HG03045 (cell line): ENCODE measurements around the gene FMNL3.
"Not testable (repeated sequence)": the region's sequence is repeated elsewhere in the genome, so short reads cannot be mapped to it uniquely, and the experiment has no call there.

Experiments used
- ATAC-seq: cut with Tn5 transposase; IDR thresholded peaks from one replicate; pipeline ENCODE4 v1.9.1; 2021; ENCODE audit warnings: mild to moderate bottlenecking, moderate library complexity; ENCODE audit not compliant: unreplicated experiment

FMNL3 gene, protein sequence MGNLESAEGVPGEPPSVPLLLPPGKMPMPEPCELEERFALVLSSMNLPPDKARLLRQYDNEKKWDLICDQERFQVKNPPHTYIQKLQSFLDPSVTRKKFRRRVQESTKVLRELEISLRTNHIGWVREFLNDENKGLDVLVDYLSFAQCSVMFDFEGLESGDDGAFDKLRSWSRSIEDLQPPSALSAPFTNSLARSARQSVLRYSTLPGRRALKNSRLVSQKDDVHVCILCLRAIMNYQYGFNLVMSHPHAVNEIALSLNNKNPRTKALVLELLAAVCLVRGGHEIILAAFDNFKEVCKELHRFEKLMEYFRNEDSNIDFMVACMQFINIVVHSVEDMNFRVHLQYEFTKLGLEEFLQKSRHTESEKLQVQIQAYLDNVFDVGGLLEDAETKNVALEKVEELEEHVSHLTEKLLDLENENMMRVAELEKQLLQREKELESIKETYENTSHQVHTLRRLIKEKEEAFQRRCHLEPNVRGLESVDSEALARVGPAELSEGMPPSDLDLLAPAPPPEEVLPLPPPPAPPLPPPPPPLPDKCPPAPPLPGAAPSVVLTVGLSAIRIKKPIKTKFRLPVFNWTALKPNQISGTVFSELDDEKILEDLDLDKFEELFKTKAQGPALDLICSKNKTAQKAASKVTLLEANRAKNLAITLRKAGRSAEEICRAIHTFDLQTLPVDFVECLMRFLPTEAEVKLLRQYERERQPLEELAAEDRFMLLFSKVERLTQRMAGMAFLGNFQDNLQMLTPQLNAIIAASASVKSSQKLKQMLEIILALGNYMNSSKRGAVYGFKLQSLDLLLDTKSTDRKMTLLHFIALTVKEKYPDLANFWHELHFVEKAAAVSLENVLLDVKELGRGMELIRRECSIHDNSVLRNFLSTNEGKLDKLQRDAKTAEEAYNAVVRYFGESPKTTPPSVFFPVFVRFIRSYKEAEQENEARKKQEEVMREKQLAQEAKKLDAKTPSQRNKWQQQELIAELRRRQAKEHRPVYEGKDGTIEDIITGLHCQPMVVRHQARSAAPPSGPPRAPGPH

DNA sequence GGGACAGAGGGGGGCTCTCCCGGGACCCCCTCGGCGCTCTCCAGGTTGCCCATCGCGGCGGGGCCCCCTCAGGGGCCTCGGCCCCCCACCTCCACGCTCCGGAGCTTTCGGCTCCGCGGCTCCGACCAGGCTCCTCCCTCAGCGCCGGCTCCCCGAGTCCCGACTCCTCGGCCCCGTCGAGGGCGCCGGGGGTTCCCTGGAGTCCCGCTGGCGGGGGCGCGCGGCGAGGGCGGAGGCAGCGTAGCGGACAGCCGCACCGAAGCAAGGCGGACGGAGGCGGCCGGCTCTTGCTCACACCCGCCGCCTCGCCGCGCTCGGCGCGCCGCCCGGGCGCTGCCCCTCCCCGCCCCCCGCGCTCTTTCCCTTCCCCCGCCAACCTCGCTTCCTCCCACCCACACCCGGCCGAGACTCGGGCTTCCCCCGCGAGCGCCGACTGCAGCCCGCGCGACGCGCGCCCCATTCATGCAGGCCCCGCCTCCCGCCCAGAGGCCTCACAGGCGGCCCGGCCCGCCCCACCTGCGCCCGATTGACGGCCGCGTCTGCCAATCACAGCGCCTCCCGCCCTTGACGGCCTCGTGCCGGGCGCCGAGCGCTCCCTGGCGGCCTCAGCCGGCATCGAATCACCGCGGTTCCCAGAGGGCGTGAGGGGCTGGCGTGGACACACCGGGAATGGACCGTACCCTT, at the start of gene FMNL3:
Gene FMNL3, minus strand, starts transcription at position 278 of the 684 bp plus-strand sequence. Its CDS starts 225 bp downstream, at position 53.
- ATAC-seq = peak; percentile 81

DNA sequence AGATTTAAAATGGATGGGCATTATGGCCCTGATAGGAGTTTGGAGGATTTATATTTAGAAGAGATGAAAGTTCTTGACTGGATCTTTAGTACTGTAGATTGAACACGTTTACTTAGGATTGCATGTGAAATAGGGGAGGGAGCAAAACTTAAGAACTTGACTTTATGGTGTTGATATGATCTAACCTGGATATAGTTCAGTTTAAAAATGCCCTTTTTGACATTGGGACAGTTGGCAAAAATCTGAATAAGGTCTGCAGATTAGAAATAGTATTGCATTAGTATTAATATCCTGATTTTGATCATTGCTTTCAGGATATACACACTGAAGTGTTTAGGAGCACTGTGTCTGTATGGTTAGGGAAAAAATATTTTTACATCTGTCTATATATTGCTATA, 43.8 kb upstream of the FMNL3 start:
- ATAC-seq = no peak

DNA sequence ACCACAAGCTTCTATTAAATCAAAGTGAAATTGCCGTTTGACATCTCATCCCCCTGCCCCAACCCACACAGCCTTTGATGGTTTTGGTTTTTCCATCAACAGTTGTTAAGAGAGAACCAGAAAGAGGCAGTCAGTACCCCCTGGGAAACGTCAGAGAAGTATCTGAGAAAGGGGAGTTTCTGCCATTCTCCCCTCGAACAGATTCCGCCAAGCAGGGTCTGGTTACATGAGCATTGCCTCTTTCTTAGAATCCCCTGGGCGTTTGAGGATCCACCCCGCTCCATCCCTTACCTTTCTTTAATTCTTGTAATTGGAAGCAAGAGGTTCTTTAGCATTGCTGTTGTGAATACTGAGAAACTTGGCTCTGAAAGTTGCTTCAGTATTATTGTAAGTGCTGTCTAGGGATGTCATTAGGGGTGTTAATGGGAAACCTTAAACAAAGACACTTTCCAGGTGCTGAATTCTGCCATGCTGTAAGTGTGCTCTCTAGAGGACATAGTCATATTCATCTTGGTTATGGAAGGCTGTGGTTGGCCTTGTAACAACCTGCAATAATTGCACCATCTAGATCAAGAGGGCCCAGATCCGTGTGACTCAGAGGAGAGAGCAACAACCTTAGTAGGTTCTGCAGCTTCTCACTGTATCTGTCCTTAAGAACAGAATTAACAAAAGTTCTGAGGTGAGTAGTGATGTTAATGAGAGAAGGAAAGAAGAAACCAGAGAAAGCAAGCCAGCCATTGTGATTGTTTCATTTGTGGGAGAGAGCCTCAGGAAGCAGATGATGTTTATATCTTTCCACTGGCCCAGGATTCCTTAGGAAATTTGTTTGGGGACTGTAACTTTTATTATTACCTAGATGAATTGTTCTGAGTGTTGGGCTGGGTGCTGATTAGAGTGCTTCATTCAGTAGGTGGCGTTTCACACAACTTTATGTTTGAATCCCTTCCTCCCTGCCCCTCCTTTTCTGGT, 43.1 kb upstream of the FMNL3 start:
- no peak for ATAC-seq

DNA sequence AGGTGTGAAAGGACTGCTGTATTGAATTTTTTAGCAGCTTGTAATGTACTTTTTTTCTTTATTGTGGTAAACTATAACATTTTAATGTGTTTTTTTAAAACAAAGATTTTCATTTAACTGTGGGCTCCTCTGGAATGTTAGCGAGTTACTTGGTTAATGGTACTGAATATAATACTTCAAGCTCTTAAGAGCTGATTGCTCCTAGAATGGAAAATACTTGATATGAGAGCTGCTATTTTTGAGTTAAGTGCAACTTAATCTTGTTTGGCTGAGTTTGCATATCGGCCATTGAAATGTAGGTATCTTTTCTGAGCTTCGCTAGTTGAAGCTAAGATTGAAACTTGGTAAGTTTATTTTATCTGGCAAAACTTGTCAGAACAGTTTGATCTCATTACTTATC, 41.6 kb upstream of the FMNL3 start:
- ATAC-seq = no peak

DNA sequence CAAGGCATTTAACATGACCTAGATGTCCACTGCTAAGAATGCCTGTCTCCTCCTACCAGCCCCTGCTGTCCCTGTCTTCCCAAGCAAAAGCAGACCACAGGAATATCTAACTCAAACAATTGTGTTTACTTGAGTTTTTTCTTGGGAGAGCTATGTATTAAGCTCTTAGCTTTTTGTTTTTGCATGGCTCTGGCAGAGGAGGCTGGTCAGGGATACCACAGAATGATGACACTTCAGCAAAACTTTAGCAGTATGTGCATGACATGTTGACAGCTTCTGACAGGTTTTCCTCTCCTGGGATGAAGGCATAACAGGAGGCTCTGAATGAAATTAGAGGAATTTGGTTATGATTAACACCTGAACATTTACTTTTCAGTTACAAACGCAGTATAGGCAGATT, 41.1 kb upstream of the FMNL3 start:
- ATAC-seq = no peak

DNA sequence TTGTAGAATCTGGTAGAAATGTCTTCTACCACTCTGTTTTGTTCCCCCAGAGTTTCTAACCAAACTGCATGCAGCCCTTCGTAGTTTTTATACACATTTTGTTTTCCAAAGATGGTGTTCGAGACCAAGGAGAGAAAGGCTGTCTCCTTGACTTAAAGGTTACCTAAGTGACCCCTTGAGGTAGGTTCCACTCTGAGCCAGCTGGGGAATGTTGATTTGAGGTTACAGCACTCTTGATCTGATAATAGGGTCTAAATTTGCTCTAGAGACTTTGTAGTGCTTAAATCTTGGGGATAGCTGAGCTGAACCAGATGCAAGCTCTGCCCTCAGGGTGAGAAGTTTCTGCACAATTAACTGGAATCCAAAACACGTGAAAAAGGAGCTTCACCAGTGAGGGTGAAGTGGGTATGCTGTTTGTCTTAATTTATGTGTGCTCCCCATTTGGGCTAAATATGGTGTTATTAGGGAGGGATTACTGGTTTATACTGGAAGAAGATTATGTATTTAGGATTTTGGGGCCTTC, 37.2 kb upstream of the FMNL3 start:
- no peak for ATAC-seq

DNA sequence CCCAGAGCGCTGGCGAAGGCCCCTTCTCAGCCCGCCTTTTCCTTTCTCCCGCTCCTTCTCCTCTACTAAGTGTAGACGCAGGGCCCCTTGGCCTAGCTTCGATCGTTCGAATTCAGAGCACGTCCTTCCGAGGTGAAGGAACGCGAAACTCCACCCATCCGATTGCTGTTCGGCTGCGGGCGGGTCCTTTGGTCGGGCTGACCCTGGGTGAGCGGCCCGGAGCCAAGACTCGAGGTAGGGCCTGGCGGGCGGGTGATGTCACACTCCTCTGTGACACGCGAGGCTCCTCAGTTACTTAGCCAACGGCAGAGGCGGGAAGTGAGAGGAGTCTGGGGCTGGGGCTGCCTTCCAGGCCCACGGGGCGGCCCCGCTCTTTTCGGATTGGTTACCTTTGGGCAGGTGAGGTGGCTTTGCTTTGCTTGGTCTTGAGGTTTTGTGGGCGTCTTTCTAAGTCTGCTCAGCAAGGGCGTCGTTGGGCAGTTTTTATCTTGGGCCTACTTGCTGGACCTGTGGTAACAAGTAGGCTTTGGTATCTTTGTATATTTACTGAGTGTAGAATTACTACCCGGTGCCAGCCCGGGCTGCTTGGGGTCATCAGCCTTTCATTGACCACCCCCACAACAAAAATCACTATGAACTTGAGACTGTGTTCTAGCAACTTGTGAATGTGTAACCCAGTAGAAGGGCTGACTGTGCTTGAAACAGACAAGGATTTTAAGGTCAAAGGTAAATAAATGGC, 34.8 kb upstream of the FMNL3 start:
- ATAC-seq = peak; percentile 60

DNA sequence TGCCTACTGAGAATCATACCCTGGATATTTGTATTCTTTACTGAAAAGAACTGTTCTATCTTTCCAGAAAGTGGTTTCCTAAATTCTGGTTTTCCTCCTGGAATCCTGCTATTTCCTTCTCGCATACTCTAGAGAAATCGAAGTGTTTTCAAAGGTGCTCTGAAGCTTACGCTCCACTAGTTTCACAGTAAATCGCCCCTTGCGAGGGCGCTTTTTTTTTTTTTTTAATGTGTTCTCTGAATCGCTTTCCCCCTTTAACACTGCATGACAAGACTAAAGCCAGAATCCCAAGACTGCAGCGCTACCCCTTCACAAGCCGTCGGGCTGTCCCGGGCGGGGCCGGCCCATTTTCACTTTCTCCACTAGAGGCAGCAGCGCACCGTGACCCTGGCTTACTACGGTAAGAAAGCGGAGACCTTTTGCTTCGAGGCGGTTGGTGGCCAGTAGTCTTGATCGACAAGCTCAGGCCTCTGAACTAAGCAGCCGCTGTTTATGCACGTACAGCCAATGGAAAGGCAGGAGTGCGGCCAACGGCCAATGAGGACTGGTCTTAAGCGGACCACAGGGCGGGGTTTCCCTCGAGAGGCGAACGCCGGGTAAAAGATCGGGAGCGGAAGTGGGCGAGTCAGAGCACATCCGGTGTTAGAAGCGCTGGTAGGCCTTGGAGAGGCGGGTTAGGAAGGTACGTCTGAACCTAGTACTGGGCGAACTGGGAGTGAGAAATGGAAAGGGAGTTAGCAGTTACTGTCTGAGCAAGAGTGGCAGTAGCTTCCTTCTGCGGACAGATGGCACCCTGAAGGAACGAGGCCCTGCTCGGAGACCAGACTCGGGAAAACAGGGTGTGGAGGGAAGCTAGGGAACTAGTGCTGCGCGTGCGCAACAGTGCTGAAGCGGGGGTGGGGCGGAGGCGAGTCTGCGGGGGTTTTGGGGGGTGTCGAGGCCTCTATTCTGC, 34.0 kb upstream of the FMNL3 start, which contains the start of gene TMBIM6:
Gene TMBIM6, plus strand, starts transcription at position 628 of the 952 bp plus-strand sequence. CDS start 10,937 bp downstream, outside the sequence.
- peak; percentile 94 for ATAC-seq

DNA sequence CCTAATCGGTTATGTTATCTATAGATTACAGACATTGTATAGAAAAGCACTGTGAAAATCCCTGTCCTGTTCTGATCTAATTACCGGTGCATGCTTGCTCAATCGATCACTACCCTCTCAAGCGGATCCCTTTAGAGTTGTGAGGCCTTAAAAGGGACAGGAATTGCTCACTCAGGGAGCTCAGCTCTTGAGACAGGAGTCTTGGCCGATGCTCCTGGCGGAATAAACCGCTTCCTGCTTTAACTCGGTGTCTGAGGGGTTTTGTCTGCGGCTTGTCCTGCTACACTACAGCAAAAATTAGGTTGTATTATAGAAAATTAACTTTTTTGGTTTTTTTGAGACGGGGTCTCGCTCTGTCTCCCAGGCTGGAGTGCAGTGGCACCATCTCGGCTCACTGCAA, 33.1 kb upstream of the FMNL3 start:
- ATAC-seq = not testable (repeated sequence)

DNA sequence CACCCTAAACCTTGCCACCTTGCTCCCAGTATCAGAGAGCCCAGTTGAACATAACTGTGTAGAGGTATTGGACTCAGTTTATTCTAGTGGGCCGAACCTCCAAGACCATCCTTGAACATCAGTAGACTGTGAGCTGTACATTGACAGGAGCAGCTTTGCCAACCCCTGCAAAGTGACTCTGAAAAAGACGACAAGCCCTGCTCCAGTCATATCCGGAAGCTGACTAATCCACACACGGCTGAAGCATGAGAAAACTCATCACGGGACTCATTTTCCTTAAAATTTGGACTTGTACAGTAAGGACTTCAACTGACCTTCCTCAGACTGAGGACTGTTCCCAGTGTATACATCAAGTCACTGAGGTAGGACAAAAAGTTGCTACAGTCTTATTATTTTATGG, 31.5 kb upstream of the FMNL3 start:
- not testable (repeated sequence) for ATAC-seq

DNA sequence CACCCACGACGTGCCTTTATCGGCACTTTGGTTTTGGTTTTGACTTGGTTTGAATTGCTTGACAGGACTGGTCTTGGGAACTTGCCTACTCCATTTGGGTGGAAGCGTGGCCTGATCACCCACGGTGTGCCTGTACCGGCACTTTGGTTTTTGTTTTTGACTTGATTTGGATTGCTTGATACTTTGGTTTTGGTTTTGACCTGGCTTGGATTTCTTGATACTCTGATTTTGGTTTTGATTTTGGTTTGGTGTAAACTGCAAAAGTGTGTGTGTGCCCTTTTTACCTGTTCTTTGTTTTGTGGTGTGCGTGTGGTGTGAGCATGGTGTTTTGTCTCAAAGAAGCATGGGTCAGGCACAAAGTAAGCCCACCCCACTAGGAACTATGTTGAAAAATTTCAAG, 27.7 kb upstream of the FMNL3 start:
- ATAC-seq = not testable (repeated sequence)

DNA sequence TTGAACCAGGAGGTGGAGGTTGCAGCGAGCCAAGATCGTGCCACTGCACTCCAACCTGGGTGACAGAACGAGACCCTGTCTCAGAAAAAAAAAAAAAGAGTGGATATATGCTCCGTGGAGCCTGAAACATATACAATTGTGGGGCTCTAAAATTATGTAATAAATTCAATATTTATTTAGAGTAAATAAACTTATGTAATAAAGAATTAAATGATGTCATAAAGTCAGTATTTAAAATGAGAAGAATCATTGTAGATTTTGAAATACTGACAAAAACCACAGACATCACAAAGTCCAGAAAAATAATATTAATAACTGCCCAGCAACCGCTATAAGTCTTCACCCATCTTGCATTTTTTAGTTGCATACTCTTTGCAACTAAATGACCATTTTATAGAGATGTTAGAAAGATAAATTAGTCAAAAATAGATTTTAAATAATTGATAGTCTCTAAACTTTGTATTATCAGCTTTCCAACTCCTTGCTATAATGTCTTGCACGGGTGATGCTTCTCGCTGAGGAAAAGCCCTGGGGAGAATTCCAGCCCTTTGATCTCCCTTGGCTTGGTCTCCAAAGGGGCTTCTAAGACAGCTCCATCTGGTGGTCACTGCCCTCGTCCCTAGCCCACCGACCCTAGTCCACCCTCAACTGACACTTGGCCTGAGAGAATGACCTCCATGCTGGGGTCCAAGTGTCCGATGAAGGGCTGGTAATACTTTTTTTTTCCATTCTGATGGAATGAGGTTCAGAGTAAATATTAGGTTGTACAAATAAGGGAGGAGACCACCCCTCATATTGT, 26.2 kb upstream of the FMNL3 start:
- ATAC-seq = no peak

DNA sequence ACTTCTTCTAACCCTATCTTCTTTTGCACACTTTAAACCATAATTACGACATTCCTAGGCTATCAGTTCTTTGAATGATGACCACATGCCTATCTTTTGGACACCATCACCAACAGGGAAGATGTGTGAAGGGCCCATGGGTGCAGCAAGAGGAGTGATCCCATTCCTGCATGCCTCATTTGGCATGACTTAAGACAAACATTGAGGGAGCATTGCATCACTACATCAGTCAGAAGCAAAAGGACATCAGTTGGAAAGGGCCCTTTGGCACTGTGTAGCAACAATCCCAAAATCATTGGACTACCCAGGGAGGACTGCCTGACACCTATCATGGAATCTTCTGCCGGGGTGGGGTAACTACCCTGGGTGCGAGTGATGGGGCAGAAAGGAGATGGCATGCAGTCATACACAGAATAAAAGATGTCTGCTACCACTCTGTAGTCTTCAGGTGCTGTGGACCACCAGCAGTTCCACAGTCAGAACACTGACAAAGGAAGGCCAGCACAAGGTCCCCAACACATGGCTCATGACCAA, 23.4 kb upstream of the FMNL3 start:
- ATAC-seq = no peak

DNA sequence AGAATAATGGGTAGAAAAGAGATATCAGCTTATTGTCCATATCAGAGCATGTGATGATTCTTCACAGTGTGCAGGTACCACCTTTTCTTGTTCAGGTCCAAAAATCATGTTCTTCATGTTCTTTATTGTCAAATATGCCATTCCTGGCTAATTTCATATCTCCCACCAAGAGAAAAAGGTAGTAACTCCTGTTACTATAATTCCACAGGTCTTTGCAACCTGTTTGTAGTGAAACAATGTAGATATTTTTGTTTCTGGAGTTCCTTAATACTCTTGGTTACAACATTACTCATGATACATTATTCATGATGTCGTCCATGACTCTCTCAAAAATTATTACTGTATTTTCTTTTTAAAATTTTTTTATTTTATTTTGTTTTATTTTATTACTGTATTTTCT, 22.8 kb upstream of the FMNL3 start:
- ATAC-seq = no peak

DNA sequence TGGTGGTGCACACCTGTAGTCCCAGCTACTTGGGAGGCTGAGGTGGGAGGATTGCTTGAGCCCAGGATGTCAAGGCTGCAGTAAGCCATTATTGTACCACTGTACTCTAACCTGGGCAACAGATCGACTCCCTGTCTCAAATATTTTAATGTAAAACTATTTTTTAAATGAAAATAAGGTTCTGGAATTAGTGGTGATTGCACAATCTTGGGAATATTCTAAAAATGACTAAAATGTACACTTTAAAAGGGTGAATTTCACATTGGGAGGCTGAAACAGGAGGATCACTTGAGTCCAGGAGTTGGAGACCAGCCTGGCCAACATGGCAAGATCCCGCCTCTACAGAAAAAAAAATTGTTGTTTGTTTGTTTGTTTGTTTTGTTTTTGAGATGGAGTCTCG, 21.2 kb upstream of the FMNL3 start:
- ATAC-seq = no peak

DNA sequence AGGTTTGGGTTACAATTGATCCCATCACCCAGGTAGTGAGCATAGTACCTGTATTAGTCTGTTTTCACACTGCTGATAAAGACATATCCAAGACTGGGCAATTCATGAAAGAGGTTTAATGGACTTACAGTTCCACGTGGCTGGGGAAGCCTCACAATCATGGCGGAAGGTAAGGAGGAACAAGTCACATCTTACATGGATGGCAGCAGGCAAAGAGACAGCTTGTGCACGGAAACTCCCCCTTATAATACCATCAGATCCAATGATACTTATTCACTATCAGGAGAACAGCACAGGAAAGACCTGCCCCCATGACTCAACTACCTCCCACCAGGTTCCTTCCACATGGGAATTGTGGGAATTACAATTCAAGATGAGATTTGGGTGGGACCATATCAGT, 14.2 kb upstream of the FMNL3 start:
- ATAC-seq = not testable (repeated sequence)

DNA sequence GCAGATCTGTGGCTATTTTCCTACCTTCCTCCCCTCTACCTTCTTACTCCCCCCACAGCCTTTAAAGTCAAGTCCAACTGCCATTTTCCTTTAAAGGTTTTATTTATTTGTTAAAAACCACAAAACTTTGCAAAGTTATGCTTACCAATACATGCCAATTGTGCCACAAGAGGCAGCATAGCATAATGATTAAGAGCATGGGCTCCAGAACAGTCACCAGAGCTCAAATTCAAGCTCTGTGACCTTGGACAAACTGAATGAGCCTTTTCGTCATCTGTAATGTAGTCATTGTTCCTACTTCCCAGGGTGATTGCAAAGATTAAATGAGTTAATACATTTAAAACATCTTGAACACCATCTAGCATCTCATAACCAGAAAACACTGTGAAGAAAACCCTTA, 13.0 kb upstream of the FMNL3 start:
- ATAC-seq = no peak
